ENCODE data around the gene PPP4C.
"Not testable (repeated sequence)": the region's sequence is repeated elsewhere in the genome, so short reads cannot be mapped to it uniquely, and the experiment has no call there.

The PPP4C gene

DNA sequence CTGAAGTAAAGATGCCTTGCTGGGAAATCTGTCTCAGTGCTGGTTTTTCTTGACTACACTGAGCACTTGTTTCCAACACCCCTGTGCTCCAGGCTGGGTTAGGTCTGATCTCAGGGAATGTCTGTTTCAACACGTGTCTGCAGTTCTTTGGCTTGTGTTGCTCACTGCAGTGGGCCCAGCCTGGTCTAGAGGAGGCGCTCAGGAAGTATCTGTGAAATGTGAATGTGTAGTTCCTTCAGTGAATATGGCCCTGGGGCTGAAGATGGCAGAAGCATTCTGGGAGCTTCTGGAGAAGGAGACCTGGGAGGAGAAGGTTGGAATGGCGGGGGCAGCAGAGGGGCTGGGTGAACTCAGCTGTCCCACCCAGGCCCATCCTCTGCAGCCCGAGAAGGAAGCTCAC is 28.3 kb downstream of the PPP4C start:
- no peak for DNase-seq

DNA sequence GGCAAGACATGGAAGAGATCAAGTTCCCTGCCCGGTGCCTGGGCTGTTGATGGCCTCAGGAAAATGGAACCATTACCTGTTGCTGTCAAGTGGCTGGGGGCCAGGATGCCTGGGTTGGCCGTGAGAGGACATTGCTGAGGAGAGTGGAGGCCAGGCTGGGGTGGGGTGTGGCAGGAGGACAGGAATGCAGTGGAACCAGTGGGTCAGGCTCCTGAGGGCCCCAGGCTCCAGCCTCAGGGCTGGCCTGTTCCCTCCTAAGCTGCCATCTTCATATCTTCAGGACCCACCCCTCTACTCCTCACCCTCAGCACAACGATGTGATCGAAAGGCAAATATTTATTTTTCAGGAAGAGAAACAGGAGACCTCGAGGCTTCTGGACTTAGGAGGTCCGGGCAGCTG is 28.7 kb downstream of the PPP4C start:
- no peak for DNase-seq

- DNase-seq, result no peak
Observed at GRCh38 chr16:30108059-30108850, 32.5 kb downstream of the PPP4C start.

DNA sequence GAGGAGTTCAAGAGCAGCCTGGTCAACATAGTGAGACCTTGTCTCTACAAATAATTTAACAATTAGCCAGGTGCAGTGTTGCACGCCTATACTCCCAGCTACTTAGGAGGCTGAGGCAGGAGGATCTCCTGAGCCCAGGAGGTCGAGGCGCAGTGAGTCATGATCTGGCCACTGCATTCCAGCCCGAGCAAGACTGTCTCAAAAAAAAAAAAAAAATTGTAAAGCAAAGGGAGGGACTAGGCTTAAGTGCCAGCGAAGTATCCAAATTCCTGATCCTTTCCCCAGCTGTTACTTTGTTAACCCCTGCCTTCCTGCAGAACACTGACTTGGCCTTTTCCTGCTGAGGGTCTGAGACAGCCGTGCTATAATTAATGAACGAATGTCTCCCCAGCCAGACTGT is 34.9 kb downstream of the PPP4C start:
- no peak for DNase-seq

- peak; percentile 66 for DNase-seq
Observed at GRCh38 chr16:30112197-30113030, 36.6 kb downstream of the PPP4C start.

- no peak for DNase-seq
Observed at GRCh38 chr16:30113031-30113710, 37.4 kb downstream of the PPP4C start, which contains the start of gene GDPD3. Gene GDPD3 (minus strand): TSS chr16:30113537. CDS start chr16:30113478, 59 bp downstream.

DNA sequence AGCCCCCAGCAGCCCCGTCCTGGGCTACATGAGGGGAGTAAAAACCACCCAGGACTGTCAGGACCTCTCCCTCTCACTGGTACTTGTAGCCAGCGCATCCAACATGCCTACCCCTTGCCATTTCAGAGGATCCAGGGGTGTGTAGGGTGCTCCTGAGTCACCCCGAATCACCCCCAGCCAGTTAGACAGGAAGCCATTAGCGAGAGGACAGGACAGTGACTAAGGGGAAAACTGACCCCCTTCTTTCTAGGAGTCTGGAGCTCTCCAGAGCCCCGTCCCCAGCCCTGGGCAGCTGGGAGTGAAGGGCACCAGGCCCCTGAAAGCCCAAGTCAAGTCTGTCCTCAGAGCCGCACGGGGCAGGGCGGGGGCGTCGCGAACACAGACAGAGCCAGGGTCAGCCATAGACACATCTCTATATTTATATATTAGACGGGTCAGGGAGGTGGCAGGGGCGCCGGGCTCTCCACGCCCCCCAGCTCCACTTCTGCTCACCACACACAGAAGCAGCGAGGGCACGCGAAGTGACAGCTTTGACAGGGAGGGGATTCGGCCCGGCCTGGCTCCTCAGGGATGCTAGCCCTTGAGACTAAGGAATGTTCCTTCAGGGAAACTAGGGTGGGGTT is 38.0 kb downstream of the PPP4C start:
- DNase-seq, result no peak

GRCh38 chr16:30114411-30114810 is 38.6 kb downstream of the PPP4C start:
- no peak for DNase-seq

GRCh38 chr16:30114833-30115232 is 39.0 kb downstream of the PPP4C start:
- not testable (repeated sequence) for DNase-seq

DNA sequence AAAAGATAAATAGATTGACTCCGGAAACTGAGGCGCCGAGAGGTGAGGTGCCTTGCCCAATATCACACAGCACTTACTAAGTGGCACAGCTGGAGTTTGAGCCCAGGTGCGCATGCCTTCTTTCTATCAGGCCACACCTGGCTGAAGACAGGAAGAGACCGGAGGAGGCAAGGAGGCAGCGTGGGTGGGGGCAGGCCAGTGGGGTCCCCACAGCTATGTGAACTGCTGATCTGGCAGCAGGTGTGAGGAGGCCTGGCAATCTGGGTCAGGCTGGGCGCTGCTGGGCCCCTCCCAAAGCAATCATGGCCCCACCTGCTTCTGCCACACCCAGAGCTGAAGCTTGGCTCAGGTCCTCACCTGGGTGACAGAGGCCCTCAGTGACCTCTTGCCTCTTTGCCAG is 39.4 kb downstream of the PPP4C start:
- DNase-seq, result no peak

- no peak for DNase-seq
Observed at GRCh38 chr16:30116291-30117207, 40.8 kb downstream of the PPP4C start.

DNA sequence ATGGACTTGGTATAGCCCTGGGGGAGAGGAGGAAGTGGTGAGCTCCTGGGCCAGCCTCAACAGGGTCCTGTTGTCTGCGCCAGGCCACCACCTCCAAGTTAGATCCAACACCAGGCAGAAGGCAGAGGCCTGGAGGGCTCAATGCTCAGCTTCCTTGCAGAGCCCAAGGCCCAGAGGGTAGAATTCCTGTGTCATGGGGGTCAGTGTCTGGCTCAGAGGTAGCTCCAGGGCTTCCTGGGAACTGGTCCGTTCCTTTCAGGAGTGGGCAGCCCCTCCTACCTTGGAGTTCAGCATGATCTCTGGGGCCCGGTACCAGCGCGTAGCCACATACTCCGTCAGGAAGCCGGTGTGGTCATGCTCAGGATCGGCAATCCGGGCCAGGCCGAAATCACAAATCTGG is 42.0 kb downstream of the PPP4C start:
- DNase-seq, result no peak

GRCh38 chr16:30119428-30119827 is 43.6 kb downstream of the PPP4C start:
- no peak for DNase-seq

- DNase-seq, result no peak
Observed at GRCh38 chr16:30120340-30121105, 44.7 kb downstream of the PPP4C start.

- DNase-seq, result no peak
Observed at GRCh38 chr16:30121741-30122571, 46.2 kb downstream of the PPP4C start.

DNA sequence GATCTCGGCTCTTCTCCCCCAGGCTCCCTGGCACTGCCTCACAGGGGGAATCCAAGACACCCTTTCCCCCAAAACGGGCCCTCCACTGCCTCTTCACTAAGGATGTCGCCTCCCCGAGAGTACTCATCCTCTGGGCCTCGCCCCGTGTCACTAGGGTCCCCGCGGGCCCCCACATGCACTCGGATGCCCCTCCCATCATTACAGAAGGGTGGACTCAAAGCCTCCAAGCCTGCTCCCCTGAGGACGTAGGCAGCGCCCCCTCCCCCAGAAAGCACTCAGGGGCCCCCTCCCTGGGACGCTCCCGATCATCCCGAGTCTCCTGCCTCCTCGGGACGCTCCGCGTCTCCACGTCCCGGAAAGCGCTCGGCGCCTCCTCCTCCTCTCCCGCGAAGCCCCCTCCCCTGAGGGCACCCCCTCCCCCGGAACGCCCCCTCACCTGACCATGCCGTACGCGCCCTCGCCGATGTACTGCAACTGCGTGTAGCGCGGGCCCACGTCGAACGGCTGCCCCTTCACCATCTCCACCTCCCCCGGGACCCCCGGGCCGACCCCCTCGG is 46.9 kb downstream of the PPP4C start:
- DNase-seq, result no peak

GRCh38 chr16:30124985-30125379 is 49.2 kb downstream of the PPP4C start:
- DNase-seq, result no peak

GRCh38 chr16:30125690-30126089 is 49.9 kb downstream of the PPP4C start:
- DNase-seq, result not testable (repeated sequence)

DNA sequence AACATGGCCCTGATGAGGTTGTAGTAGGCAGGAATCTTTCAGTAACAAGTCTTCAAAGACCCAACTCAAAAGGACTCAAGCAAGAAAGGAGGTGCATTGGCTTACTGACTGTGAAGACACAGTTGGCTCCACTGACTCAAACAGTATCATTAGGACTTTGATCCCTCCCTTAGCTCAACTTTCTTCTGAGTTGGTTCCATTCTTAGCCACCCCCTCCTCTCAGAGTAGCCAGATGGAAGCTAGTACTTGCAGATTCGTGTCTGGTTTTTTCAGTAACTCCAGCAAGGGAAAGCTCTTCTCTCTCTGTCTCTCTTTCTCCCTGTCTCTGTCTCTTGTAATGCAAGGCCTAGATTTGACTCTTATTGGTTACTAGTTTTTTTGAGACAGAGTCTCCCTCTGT is 52.2 kb downstream of the PPP4C start:
- no peak for DNase-seq

All from suppressor macrophage treated with lipopolysaccharide for 4 hours (primary cell).